Activated T-helper 1 cell treated with anti-CD3 and anti-CD28 coated beads, Interleukin-12 subunit alpha, Interleukin-12 subunit beta, Interleukin-2, Interleukin-4 antibody, amounts not matched to agents 30 ng/mL and 10 ng/mL and 1 ng/mL, durations not matched to agents 14 hours and 24 hours and 36 hours (primary cell): ENCODE results near the gene SFXN1. TPM values are rescaled to one million over a fixed set of nuclear protein-coding genes. Genes with fewer than 3 reads are reported as not detected.
"Not testable (repeated sequence)": the region's sequence is repeated elsewhere in the genome, so short reads cannot be mapped to it uniquely, and the experiment has no call there.

Experiments used
- DNase-seq: peaks from one replicate; pipeline ENCODE4 v3.0.0; 2021; ENCODE audit warnings: low spot score
- H3K27ac Mint-ChIP-seq: one replicate; pipeline ENCODE4 v1.8.0; 2021; ENCODE audit warnings: mild to moderate bottlenecking, mixed read lengths
- H3K27me3 Mint-ChIP-seq: one replicate; pipeline ENCODE4 v1.8.0; 2022; ENCODE audit warnings: mild to moderate bottlenecking, moderate library complexity, mixed read lengths; ENCODE audit not compliant: insufficient read depth
- H3K36me3 Mint-ChIP-seq: one replicate; pipeline ENCODE4 v1.8.0; 2021; ENCODE audit warnings: low read depth, mixed read lengths
- H3K4me1 Mint-ChIP-seq: one replicate; pipeline ENCODE4 v1.8.0; 2021; ENCODE audit warnings: low read depth, mixed read lengths
- H3K4me3 Mint-ChIP-seq: one replicate; pipeline ENCODE4 v1.8.0; 2021; ENCODE audit warnings: mild to moderate bottlenecking, moderate library complexity, mixed read lengths
- H3K9me3 Mint-ChIP-seq: one replicate; pipeline ENCODE4 v1.8.0; 2021; ENCODE audit warnings: mixed read lengths
- intact Hi-C: fragments of 100-400 bp; cut with micrococcal nuclease; formaldehyde crosslinking; loops from one replicate; pipeline ENCODE4 v1.15.1; 2024
- total RNA-seq: library from RNA; stranded (reverse); gene quantifications from 2 replicates; pipeline ENCODE4 v1.2.3, GENCODE V29; 2022

Gene SFXN1
- total RNA-seq, 1 donor from 2014 or later = 394 TPM

GRCh38 chr5:175487514-175488222 lies 9.3 kb downstream of the SFXN1 start:
- Mint-ChIP-seq H3K9me3 (no peaks in the 10 kb centered on the region), H3K4me3 (no peak overlapping the region), H3K36me3 (peaks cover 70% of the 10 kb centered on the region), H3K27ac (peak overlapping the region; percentile 59), H3K4me1 (peaks cover 70% of the 10 kb centered on the region), H3K27me3 (no peaks in the 10 kb centered on the region)
- intact Hi-C loops = no loop called here
- DNase-seq = no peak

GRCh38 chr5:175489693-175490443 lies 11.5 kb downstream of the SFXN1 start:
- no peak for DNase-seq
- H3K27me3 Mint-ChIP-seq = no peaks in the 10 kb centered on the region
- H3K9me3 Mint-ChIP-seq = no peaks in the 10 kb centered on the region
- peak overlapping the region; percentile 53 for H3K27ac Mint-ChIP-seq
- peaks cover 69% of the 10 kb centered on the region for H3K4me1 Mint-ChIP-seq
- intact Hi-C loops = no loop called here
- H3K4me3 Mint-ChIP-seq = peak overlapping the region; percentile 3
- H3K36me3 Mint-ChIP-seq = peaks cover 67% of the 10 kb centered on the region

GRCh38 chr5:175491223-175491622 lies 12.9 kb downstream of the SFXN1 start:
- Mint-ChIP-seq H3K4me3 (no peak overlapping the region), H3K36me3 (peaks cover 63% of the 10 kb centered on the region), H3K4me1 (peaks cover 62% of the 10 kb centered on the region), H3K27ac (no peak overlapping the region), H3K9me3 (no peaks in the 10 kb centered on the region), H3K27me3 (no peaks in the 10 kb centered on the region)
- intact Hi-C loops = no loop called here
- no peak for DNase-seq

GRCh38 chr5:175493260-175493659 lies 14.9 kb downstream of the SFXN1 start:
- H3K36me3 Mint-ChIP-seq = peaks cover 61% of the 10 kb centered on the region
- no peak overlapping the region for H3K27ac Mint-ChIP-seq
- no peak overlapping the region for H3K4me3 Mint-ChIP-seq
- intact Hi-C loops = no loop called here
- H3K4me1 Mint-ChIP-seq = peaks cover 58% of the 10 kb centered on the region
- DNase-seq = no peak
- H3K9me3 Mint-ChIP-seq = no peaks in the 10 kb centered on the region
- H3K27me3 Mint-ChIP-seq = no peaks in the 10 kb centered on the region

GRCh38 chr5:175493726-175494125 lies 15.4 kb downstream of the SFXN1 start:
- H3K27ac Mint-ChIP-seq = no peak overlapping the region
- no peaks in the 10 kb centered on the region for H3K9me3 Mint-ChIP-seq
- intact Hi-C loops = no loop called here
- DNase-seq = no peak
- no peak overlapping the region for H3K4me3 Mint-ChIP-seq
- H3K4me1 Mint-ChIP-seq = peaks cover 58% of the 10 kb centered on the region
- peaks cover 60% of the 10 kb centered on the region for H3K36me3 Mint-ChIP-seq
- no peaks in the 10 kb centered on the region for H3K27me3 Mint-ChIP-seq

GRCh38 chr5:175494264-175495183 lies 16.2 kb downstream of the SFXN1 start:
- no peak for DNase-seq
- H3K9me3 Mint-ChIP-seq = no peaks in the 10 kb centered on the region
- no peaks in the 10 kb centered on the region for H3K27me3 Mint-ChIP-seq
- H3K4me3 Mint-ChIP-seq = no peak overlapping the region
- intact Hi-C loops = no loop called here
- H3K36me3 Mint-ChIP-seq = peaks cover 58% of the 10 kb centered on the region
- peak overlapping the region; percentile 80 for H3K27ac Mint-ChIP-seq
- peaks cover 57% of the 10 kb centered on the region for H3K4me1 Mint-ChIP-seq

GRCh38 chr5:175501759-175502158 lies 23.4 kb downstream of the SFXN1 start:
- peak overlapping the region; percentile 27 for H3K27ac Mint-ChIP-seq
- peaks cover 60% of the 10 kb centered on the region for H3K36me3 Mint-ChIP-seq
- intact Hi-C loops = no loop called here
- no peak for DNase-seq
- H3K4me1 Mint-ChIP-seq = peaks cover 52% of the 10 kb centered on the region
- H3K27me3 Mint-ChIP-seq = no peaks in the 10 kb centered on the region
- H3K4me3 Mint-ChIP-seq = no peak overlapping the region
- no peaks in the 10 kb centered on the region for H3K9me3 Mint-ChIP-seq

- not testable (repeated sequence) for H3K27me3 Mint-ChIP-seq, H3K9me3 Mint-ChIP-seq
- Mint-ChIP-seq H3K4me3 (peak overlapping the region; percentile 22), H3K27ac (peak overlapping the region; percentile 82), H3K4me1 (peaks cover 48% of the 10 kb centered on the region), H3K36me3 (peaks cover 66% of the 10 kb centered on the region)
- DNase-seq = peak; percentile 44
- intact Hi-C loops = loop anchor here (1.0 to 2.0 kb wide), 2 partner anchors 10 to 29 kb away; partner anchors contain the start of gene SFXN1
Observed at GRCh38 chr5:175507671-175508070, 29.3 kb downstream of the SFXN1 start.

- H3K4me1 Mint-ChIP-seq = peaks cover 56% of the 10 kb centered on the region
- no peak overlapping the region for H3K27ac Mint-ChIP-seq
- H3K9me3 Mint-ChIP-seq = no peaks in the 10 kb centered on the region
- H3K27me3 Mint-ChIP-seq = no peaks in the 10 kb centered on the region
- H3K4me3 Mint-ChIP-seq = no peak overlapping the region
- intact Hi-C loops = no loop called here
- peaks cover 66% of the 10 kb centered on the region for H3K36me3 Mint-ChIP-seq
- DNase-seq = no peak
Observed at GRCh38 chr5:175508896-175509295, 30.5 kb downstream of the SFXN1 start.

GRCh38 chr5:175513297-175513696 lies 34.9 kb downstream of the SFXN1 start:
- intact Hi-C loops = no loop called here
- Mint-ChIP-seq H3K4me3 (no peak overlapping the region), H3K36me3 (peaks cover 85% of the 10 kb centered on the region), H3K27me3 (no peaks in the 10 kb centered on the region), H3K27ac (peak overlapping the region; percentile 79), H3K9me3 (peaks cover 2% of the 10 kb centered on the region), H3K4me1 (peaks cover 74% of the 10 kb centered on the region)
- no peak for DNase-seq

- Mint-ChIP-seq H3K4me3 (no peak overlapping the region), H3K27me3 (no peaks in the 10 kb centered on the region), H3K9me3 (peaks cover 6% of the 10 kb centered on the region), H3K4me1 (peaks cover 74% of the 10 kb centered on the region), H3K27ac (peak overlapping the region; percentile 79), H3K36me3 (peaks cover 85% of the 10 kb centered on the region)
- DNase-seq = no peak
- intact Hi-C loops = no loop called here
Observed at GRCh38 chr5:175513726-175514125, 35.4 kb downstream of the SFXN1 start.

- H3K27ac Mint-ChIP-seq = peak overlapping the region; percentile 99
- intact Hi-C loops = loop anchor here (1.0 to 5.0 kb wide), 4 partner anchors 10 to 1025 kb away; no protein-coding TSS in a partner anchor
- DNase-seq = no peak
- H3K27me3 Mint-ChIP-seq = no peaks in the 10 kb centered on the region
- peaks cover 84% of the 10 kb centered on the region for H3K4me1 Mint-ChIP-seq
- peak overlapping the region; percentile 74 for H3K4me3 Mint-ChIP-seq
- H3K36me3 Mint-ChIP-seq = peaks cover 82% of the 10 kb centered on the region
- peaks cover 14% of the 10 kb centered on the region for H3K9me3 Mint-ChIP-seq
Observed at GRCh38 chr5:175516933-175517823, 38.8 kb downstream of the SFXN1 start.
